IPS-NIHi7 (cell line): Measurements from ENCODE around the gene EIF4G2.
A peak's percentile ranks its signal among the peaks of the same experiment; 100 is the strongest.
"Not testable (repeated sequence)": the region's sequence is repeated elsewhere in the genome, so short reads cannot be mapped to it uniquely, and the experiment has no call there.

Experiments
- DNase-seq: peaks from one replicate; pipeline ENCODE4 v3.0.0; 2012; ENCODE audit warnings: mixed read lengths; ENCODE audit errors: extremely low spot score

EIF4G2 gene

DNA sequence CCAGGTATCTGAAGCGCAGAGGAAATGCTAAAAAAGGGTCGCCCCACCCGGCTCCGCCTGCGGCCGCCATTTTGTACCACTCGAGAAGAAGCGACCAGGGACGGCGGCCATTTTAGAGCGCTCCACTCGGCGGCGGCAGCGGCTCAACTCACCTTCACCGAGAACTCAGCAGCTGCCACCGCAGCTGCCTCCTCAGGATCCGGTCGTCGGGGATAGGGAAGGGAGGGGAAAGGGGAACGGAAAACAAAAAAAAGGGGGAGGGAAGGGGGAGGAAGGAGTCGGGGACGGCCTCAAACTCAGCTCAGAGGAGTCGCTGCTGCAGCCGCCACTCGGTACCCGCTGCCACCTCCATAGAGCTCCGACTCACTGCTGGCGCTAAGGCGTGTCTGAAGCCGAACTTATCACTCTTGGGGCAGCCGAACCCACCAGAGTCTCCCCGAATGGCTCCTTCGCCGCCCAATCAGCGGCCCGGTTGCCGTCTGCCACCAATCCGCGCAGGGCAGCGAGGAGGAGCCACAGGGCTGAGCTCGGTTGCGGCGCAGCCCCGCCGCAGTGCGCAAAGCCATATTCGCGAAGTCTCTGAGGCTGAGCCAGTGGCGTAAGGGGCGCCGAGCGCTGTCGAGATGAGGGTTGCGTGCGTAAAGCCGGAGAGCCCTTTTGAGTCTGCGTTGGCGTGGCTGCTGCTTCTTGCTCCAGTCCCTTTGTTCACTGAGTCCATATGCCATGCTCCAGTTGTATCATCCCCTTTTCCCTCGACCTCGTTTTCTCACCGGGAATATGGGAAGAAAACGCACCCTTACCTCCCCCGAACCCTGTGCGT, at the start of gene EIF4G2:
Gene EIF4G2, minus strand, starts transcription at position 374 of the 820 bp plus-strand sequence.
- peak; percentile 99 for DNase-seq

DNA sequence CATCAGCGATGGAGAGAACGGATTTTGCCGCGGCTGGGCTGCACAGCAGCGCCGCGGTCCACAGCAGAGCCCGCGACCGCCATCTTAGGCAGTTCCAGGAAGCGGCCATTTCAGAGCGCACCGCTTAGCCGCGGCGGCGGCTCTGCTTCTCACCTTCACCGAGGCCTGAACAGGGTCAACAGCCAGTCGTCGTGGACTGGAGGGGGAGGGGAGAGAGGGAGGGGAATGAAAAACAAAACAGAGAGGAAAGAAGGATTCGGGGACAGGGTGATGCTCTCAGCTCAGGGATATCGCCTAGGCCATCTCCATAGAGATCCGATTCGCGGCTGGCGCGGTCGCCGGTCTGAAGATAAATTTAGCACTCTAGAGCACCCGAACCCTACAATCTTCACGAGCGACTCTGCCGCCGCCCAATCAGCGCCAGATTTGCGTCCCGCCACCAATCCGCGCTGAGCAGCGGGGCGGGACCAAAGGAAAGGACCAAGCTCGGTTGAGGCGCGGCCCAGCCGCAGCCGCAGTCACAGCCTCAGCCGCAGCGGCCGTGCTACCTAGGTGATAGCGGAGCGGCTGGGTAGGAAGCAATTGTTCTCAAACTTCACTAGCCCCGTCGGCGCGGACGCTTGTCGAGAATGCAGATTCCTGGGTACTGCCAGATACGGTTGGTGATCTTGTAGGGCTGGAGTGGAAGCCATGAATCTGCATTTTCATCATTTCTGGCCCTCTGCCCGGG, 49.1 kb upstream of the EIF4G2 start, which contains the start of gene ZBED5:
Gene ZBED5, minus strand, starts transcription at position 345 of the 730 bp plus-strand sequence. CDS start 3,108 bp downstream, outside the sequence.
- peak; percentile 93 for DNase-seq

DNA sequence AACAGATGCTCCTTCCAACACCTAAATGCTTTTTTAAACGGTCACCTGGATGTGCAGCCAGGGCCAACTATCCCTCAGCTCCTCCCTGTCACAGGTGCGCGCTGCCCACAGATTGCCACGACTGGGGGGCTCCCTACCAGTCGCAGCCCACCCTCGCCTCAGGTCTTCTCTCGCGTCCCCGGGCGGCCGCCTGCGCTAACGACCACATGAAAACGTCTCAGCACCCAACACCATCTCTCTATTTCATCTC, 48.7 kb upstream of the EIF4G2 start:
- no peak for DNase-seq

DNA sequence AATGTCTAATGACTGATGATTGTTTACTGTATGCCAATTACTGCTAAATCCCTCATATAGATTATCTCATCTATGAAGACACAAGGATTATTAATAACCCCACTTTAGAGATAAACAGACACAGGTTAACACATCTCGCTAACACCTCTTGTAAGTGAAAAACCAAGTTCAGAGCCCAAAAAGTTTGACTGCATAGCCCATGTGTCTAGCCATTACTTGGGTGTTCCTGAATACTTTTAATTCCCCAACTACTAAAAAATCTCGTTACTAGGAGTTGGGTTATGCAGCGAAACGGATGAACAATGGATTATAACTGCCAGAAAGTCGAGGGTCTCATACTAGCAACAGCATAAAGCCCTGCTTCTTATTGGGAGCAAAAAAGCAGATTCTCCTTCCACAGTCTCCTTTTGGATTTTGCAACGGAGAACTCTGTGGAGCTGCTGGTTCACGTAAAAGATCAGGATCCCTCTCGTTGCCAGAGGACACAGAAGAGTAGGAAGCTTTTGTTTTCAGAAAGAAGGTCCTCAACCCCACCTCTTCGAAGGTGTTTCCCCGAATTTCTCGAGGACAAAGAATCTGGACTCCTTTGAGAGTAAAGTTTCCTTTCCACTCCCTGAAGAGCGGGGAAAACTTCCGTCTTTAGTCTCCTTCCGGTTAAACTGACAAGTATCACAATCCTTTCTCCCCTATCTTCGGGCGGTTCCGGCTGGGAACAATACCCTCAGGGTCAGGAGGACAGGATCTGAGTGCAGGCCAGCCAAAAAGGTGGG, 48.1 kb upstream of the EIF4G2 start:
- DNase-seq, result peak; percentile 41

DNA sequence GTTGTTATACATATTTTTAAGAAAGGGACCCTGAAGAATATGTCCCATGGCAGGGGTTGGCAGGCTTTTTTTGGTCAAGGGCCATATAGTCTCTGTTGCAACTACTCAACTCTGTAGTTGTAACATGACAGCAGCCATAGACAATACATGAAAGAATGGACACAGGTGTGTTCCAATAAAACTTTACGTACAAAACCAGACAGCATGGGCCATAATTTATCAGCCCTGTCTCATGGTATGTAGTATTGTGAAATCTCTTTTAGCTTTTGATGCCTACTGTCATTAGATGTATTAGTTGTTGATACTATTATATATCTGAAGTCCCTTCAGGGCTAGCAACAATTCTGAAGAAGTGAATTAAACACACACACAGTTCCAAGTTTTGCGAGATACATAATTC, 46.6 kb upstream of the EIF4G2 start:
- no peak for DNase-seq

DNA sequence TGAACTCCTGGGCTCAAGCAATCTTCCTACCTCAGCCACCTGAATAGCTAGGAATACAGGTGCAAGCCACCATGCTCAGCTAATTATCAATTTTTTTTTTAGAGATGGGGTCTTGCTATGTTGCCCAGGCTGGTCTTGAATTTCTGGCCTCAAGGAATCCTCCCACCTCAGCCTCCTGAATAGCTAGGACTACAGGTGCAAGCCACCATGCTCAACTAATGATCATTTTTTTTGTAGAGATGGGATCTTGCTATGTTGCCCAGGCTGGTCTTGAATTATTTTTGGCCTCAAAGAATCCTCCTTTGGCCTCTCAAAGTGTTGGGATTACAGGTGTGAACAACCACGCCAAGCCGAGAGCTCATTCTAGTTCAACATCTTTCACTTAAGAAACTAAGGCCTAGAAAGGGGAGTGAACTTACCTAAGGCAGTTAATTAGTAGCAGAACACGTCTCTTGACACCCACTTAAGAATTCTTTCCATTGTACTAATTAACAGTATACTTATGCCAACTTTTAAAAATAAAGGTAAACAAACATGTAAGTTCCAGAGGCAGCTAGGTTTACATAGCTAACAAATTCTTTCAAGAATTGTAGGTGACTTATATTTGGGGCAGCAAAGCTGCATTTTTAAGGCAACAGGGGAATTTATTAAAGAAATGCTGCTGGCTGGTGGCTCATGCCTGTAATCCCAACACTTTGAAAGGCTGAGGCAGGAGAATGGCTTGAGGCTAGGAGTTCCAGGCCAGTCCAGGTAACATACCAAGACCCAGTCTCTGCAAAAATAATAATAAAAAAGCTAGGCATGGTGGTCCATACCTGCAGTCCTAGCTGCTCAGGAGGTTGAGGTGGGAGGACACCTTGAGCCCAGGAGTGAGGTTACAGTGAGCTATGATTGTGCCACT, 39.5 kb upstream of the EIF4G2 start:
- no peak for DNase-seq

DNA sequence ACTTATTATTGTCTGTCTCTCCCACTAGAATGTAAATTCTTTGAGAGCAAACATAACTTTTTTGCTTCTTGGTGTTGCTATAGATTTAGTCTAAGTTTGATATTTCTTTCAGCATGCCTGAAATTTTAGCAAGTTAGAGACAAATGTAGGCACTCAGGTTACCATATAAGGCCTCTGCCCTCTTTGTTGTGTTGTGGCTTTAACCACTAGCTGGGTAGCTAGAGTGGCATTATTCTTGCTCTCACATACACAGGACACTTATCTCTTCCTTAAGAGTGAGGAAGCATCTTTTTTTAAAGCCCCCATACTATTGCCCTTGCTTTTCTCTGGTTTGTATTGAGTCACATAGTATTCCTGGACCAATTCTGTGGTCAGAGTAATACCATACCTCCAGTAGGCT, 37.9 kb upstream of the EIF4G2 start:
- DNase-seq, result no peak

DNA sequence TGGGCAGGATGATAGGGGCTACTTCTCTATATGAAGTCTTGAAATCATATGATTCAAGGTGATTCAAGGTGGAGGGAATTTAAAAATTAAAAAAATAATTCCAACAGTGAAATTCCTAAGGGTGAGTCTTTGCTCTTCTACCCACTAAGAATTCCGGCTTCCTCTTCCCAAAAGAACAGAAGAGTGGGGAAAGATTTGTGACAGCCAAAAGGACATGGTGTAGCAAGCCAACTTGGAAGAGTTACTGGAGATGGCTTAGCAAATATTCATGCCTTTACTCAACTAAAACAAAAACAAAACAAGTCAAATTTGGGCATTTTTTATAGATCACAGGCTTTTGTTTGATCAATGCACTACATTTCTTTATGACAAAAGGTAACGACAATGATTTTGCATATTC, 36.9 kb upstream of the EIF4G2 start:
- no peak for DNase-seq

DNA sequence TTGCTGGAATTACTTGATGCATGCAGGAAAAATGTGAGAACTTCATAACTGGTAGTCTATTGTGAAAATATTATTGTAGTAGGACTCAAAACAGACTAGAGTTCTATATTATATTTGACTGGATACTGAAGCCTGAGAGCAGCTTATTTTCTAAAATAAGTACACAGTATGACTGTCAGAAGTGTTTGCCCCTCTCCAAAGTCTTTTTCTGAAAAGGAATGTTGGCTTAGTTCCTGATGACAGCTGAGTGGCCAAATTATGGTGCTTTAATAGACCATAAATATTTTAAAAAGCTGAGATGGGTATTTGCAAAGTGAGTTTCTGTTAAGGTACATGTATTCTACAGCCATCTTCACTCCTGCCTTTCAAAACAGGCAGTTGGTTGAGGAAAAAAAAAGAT, 36.1 kb upstream of the EIF4G2 start:
- no peak for DNase-seq

DNA sequence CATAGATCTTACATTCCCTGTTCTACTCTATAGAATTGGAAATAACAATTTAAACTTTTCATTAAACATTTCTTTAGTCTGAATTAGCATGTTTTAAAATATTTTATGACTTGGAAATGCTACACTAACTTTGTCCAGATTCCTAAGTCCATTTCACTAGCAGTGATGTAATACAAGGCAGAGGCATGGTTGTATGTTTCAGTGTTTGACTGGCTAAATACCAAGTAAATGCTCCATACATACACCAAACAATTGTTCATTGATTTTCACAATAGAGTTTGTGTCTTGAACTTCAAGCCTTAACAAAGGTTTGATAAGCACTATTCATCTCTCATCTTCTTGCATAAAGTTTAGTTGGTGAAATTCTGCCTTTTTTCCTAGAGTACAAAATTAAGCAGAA, 35.6 kb upstream of the EIF4G2 start:
- DNase-seq, result no peak

DNA sequence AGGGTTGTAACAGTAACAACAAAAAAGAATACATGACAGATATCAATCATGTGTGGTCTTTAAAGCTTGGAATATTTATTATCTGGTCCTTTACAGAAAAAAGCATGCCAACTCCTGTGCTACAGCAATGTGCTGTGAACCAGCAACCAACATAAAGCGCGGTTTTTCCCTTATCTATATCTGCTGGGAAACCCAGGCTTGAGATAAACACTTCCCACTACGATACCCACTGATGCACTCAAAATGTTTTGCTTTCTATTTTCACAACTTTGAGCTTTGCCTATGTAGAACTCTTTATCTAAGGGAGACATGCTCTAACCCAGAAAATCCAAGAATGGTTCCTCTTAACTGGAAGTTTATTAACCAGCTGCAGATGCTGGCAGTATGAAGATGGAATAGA, 30.2 kb upstream of the EIF4G2 start:
- DNase-seq, result no peak

DNA sequence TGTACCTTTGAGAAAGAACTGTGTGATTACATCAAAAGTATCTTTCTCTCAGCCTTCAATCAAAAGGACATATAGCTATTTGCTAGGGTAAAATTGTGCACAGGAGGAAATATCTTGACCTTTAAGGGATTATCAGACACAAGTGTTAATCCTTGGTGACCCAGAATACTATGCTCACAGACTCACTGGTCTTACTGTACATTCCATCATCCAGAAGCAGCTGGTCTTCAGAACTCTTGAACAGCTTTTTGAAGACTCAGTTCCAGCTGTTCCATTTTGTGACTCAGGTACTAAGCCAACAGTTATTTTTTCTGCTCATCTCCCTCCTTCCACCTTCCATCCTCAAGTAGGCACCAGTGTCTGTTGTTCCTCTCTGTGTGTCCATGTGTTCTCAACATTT, 29.4 kb upstream of the EIF4G2 start:
- no peak for DNase-seq

DNA sequence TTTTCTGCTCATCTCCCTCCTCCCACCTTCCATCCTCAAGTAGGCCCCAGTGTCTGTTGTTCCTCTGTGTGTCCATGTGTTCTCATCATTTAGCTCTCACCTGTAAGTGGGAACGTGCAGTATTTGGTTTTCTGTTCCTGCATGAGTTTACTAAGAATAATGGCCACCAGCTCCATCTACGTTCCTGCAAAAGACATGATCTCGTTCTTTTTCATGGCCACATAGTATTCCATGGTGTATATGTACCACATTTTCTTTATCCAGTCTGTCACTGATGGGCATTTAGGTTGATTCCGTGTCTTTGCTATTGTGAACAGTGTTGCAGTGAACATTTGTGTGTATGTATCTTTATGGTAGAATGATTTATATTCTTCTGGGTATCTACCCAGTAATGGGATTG, 28.2 kb upstream of the EIF4G2 start:
- DNase-seq, result not testable (repeated sequence)

DNA sequence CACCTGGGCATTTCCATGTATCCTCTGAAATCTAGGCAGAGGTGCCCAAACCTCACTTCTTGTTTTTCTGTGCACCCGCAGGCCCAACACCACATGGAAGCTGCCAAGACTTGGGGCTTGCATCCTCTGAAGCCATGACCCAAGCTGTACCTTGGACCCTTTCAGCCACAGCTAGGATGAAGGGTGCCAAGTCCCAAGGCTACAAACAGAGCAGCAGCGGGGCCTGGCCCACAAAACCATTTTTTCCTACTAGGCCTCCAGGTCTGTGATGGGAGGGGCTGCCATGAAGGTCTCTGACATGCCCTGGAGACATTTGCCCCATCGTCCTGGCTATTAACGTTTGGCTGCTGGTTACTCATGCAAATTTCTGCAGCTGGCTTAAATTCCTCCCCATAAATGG, 20.4 kb upstream of the EIF4G2 start:
- no peak for DNase-seq

DNA sequence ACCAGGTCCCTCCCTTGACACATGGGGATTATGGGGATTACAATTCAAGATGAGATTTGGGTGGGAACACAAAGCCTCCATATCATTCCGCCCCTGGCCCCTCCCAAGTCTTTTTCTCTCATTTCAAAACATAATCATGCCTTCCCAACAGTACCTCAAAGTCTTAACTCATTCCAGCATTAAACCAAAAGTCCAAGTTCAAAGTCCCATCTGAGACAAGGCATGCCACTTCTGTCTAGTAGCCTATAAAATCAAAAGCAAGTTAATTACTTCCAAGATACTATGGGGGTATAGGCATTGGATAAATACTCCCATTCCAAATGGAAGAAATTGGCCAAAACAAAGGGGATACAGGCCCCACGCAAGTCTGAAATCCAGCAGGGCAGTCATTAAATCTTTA, 19.7 kb upstream of the EIF4G2 start:
- DNase-seq, result no peak

DNA sequence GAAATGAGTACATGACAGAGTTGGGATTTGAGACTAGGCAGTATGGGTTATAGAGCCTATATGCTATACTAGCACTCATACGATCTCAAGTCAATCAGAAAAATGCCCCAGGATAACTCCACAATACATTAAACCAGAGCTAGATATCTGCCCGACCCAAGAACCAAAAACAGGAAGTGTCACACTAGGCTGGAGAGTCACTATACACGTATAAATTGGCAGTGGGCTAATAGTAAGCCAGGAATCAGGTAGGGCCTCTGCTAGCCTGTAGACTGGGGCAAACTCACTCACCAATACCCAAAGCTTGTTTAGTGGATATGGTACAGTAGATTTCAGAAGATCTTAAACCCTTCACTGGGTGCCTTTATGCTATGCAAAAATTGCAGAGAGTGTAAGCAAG, 16.2 kb upstream of the EIF4G2 start:
- DNase-seq, result no peak

DNA sequence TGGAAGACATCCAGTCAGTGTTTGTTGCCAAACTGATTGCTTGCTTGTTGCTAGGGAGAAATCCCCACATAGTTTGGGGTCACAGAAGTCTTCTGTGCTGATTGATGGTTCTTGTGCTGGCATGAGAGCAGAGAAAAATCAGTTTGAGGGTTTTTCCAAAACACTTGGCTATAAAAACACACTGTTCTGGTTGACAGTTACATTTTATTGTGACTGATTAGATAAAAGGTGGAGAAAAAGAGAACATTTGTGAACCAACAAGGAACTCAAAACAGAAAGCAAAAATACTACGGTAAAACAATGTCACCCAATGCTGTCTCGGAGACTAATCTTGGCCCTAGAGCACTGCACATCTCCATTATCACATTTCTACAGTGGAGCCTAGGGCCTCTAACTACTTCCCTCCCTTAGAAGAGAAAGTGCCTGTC, 14.4 kb upstream of the EIF4G2 start:
- no peak for DNase-seq

DNA sequence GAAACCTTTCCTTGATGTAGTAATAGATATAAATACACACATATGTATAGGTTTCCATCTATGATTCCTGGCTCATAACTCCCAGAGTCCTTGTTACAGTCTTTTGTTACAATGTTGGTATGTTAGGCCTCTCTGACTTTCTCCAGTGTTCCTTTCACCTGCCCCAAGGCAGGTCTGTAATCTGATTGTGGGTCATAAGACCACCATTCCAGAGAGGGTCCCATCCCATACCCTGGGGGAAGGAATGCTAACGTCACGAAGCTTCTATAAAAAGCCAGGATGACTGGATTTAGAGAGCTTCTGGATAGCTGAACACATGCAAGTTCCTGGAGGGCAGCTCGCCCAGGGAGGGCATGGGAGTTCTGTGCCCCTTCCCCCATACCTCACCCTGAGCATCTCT, 13.8 kb upstream of the EIF4G2 start:
- not testable (repeated sequence) for DNase-seq

DNA sequence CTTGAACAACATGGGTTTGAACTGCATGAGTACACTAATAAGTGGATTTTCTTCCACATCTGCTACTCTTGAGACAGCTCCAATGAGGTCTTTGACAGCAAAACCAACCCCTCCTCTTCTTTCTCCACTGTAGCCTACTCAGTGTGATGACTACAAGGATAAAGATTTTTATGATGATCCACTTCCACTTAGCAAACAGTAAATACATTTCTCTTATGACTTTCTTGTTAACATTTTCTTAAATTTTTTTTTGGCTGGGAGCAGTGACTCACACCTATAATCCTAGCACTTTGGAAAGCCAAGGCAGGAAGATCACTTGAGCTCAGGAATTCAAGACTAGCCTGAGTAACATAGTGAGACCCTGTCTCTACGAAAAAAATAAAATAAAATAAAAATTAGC, 9.9 kb upstream of the EIF4G2 start:
- DNase-seq, result no peak

DNA sequence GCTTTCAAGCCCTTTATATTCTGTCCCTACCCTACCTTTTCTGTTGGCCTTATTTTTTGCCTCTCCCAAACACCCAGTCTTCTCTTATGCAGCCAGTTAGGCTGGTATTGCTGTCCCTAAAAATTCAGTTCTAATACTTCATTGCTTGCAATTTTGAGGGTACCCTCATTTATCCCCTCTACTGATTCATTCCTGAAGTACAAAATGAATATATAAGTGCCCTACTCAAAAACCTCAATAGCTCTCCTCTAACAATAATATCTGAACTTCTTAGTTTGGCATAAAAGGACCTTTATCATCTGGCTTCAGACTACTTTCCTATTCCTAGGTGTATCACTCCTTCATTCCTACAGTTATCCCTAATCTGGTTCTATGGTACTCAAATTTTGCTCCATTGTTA, 5.2 kb upstream of the EIF4G2 start:
- no peak for DNase-seq

DNA sequence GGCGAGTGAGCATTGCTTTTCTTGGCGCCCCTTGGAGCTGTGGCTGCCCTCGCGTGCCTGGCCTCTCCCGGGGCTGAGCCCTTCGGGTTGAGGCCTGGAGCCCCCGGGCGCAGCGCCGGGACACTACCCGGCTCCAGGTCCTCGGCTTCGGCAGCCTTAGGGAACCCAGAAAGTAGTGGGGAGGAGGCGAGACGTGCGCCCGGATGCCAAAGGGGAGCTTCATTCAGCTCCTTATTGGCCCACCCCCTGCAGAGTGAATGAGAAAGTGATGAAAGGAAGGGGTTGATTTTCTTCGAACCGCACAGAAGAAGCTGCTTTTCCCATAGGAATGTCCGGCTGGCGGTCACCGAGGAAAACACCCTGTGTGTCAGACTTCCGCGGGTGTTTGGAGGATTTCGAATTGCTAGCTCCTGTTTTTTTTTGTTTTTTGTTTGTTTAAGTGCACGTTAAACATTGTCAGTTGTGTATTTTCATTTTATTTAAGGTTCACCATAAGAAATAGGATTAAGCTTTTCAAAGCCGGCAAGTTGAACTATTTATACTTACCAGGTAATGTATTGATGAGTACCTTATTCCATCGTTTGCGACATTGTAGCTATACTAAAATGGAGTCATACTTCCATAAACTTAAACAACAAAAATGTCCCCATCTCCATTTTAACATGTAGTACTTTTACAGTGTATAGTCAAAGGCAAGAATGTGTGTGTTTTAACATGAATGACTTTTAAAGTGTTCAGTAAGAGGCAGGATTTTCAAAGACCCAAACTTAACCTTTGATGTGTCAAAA, 841 bp upstream of the EIF4G2 start:
- DNase-seq, result peak; percentile 68
